ENCODE measurements around the gene ALDH1A3.
"Not testable (repeated sequence)": the region's sequence is repeated elsewhere in the genome, so short reads cannot be mapped to it uniquely, and the experiment has no call there.

The ALDH1A3 gene

GRCh38 chr15:100849855-100850218 is 29.8 kb upstream of the ALDH1A3 start:
- peaks cover 11% of the 10 kb centered on the region for H3K36me3 ChIP-seq (ENCODE audit: insufficient read depth, insufficient read length, low read length)
- no peaks in the 10 kb centered on the region for H3K4me1 ChIP-seq (ENCODE audit: insufficient read depth, insufficient read length)
- peak overlapping the region; percentile 73 for H3K4me3 ChIP-seq (ENCODE audit: insufficient read length, low read depth)
- H3K9me3 ChIP-seq (ENCODE audit: insufficient read depth, low read length): no peaks in the 10 kb centered on the region
- H3K27me3 ChIP-seq (ENCODE audit: insufficient read depth, insufficient read length): peaks cover 8% of the 10 kb centered on the region
- TF ChIP-seq ZNF274 (IDR thresholded peaks at IDR 0.05; ENCODE audit: low read depth, low read length): no peak
- peak overlapping the region; percentile 88 for H3K9ac ChIP-seq (ENCODE audit: insufficient read length, low read depth)
- no peak for DNase-seq (ENCODE audit: low read depth, low spot score)

DNA sequence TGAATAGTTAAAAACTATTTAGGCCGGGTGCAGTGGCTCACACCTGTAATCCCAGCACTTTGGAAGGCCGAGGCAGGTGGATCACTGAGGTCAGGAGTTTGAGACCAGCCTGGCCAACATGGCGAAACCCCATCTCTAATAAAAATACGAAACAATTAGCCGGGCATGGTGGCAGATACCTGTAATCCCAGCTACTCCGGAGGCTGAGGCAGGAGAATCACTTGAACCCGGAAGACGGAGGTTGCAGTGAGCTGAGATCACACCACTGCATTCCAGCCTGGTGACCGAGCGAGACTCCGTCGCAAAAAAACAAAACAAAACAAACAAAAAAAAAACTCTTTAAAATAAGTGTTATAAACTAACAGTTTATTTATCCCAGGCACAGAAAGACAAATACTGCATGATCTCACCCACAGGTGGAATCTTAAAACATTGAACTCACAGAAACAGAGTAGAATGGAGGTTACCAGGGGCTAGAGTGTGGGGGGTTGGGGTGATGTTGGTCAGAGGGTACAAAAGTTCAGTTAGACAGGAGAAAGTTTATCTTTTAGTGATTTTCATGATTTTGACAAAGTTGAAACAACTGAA is 28.1 kb upstream of the ALDH1A3 start:
- not testable (repeated sequence) for H3K9me3 ChIP-seq (ENCODE audit: insufficient read depth, low read length); DNase-seq (ENCODE audit: low read depth, low spot score); H3K27me3 ChIP-seq (ENCODE audit: insufficient read depth, insufficient read length); H3K9ac ChIP-seq (ENCODE audit: insufficient read length, low read depth); H3K4me1 ChIP-seq (ENCODE audit: insufficient read depth, insufficient read length); H3K4me3 ChIP-seq (ENCODE audit: insufficient read length, low read depth)
- H3K36me3 ChIP-seq (ENCODE audit: insufficient read depth, insufficient read length, low read length): peaks cover 15% of the 10 kb centered on the region

DNA sequence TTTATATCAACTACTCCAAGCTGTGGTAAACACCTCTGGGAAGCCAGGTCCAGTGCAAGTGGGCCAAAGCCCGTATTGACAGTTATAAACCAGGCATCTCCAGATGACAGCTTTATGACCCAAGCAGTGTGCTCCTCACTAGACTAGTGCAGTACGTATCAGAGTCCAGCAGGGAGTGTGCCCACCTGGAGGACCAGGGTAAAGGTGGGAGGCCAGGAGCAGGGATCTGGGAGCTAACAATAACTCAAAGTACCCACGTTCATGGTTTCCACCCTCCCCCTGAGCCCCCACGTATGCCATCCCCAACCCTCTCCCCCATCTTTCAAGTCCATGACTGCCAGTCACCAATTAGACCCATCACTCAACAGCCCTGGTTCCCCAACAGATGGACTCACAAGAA is 27.0 kb upstream of the ALDH1A3 start:
- no peak overlapping the region for H3K4me3 ChIP-seq (ENCODE audit: insufficient read length, low read depth)
- DNase-seq (ENCODE audit: low read depth, low spot score): no peak
- H3K36me3 ChIP-seq (ENCODE audit: insufficient read depth, insufficient read length, low read length): peaks cover 15% of the 10 kb centered on the region
- no peaks in the 10 kb centered on the region for H3K4me1 ChIP-seq (ENCODE audit: insufficient read depth, insufficient read length)
- H3K9ac ChIP-seq (ENCODE audit: insufficient read length, low read depth): no peak overlapping the region
- TF ChIP-seq YY1 (IDR thresholded peaks at IDR 0.05; ENCODE audit: insufficient read depth, insufficient read length): no peak
- TF ChIP-seq ZNF274 (IDR thresholded peaks at IDR 0.05; ENCODE audit: low read depth, low read length): no peak
- TF ChIP-seq SUZ12 (IDR thresholded peaks at IDR 0.05; ENCODE audit: extremely low read depth, insufficient read depth, insufficient read length): no peak
- no peaks in the 10 kb centered on the region for H3K9me3 ChIP-seq (ENCODE audit: insufficient read depth, low read length)
- peaks cover 8% of the 10 kb centered on the region for H3K27me3 ChIP-seq (ENCODE audit: insufficient read depth, insufficient read length)

- no peaks in the 10 kb centered on the region for H3K4me1 ChIP-seq (ENCODE audit: insufficient read depth, insufficient read length)
- no peak for DNase-seq (ENCODE audit: low read depth, low spot score)
- no peak overlapping the region for H3K4me3 ChIP-seq (ENCODE audit: insufficient read length, low read depth)
- H3K9ac ChIP-seq (ENCODE audit: insufficient read length, low read depth): no peak overlapping the region
- no peaks in the 10 kb centered on the region for H3K9me3 ChIP-seq (ENCODE audit: insufficient read depth, low read length)
- TF ChIP-seq ZNF274 (IDR thresholded peaks at IDR 0.05; ENCODE audit: low read depth, low read length): no peak
- TF ChIP-seq SUZ12 (IDR thresholded peaks at IDR 0.05; ENCODE audit: extremely low read depth, insufficient read depth, insufficient read length): no peak
- TF ChIP-seq YY1 (IDR thresholded peaks at IDR 0.05; ENCODE audit: insufficient read depth, insufficient read length): no peak
- H3K27me3 ChIP-seq (ENCODE audit: insufficient read depth, insufficient read length): peaks cover 3% of the 10 kb centered on the region
- peaks cover 15% of the 10 kb centered on the region for H3K36me3 ChIP-seq (ENCODE audit: insufficient read depth, insufficient read length, low read length)
These were observed 25.8 kb upstream of the ALDH1A3 start for GRCh38 chr15:100853676-100854440.

- peaks cover 14% of the 10 kb centered on the region; the same call in 1 of the 2 replicates for H3K9me3 ChIP-seq (ENCODE audit: insufficient read depth, low read length)
- H3K36me3 ChIP-seq (ENCODE audit: insufficient read depth, insufficient read length, low read length): peaks cover 16% of the 10 kb centered on the region
- TF ChIP-seq ZNF274 (IDR thresholded peaks at IDR 0.05; ENCODE audit: low read depth, low read length): no peak
- no peak for TF ChIP-seq YY1 (IDR thresholded peaks at IDR 0.05; ENCODE audit: insufficient read depth, insufficient read length)
- no peak for TF ChIP-seq SUZ12 (IDR thresholded peaks at IDR 0.05; ENCODE audit: extremely low read depth, insufficient read depth, insufficient read length)
- no peaks in the 10 kb centered on the region for H3K27me3 ChIP-seq (ENCODE audit: insufficient read depth, insufficient read length)
- no peaks in the 10 kb centered on the region for H3K4me1 ChIP-seq (ENCODE audit: insufficient read depth, insufficient read length)
- DNase-seq (ENCODE audit: low read depth, low spot score): no peak
- H3K4me3 ChIP-seq (ENCODE audit: insufficient read length, low read depth): no peak overlapping the region
- no peak overlapping the region for H3K9ac ChIP-seq (ENCODE audit: insufficient read length, low read depth)
These were observed 22.8 kb upstream of the ALDH1A3 start for GRCh38 chr15:100856867-100857266.

- Histone ChIP-seq H3K9me3 (ENCODE audit: insufficient read depth, low read length) (peaks cover 14% of the 10 kb centered on the region; the same call in 1 of the 2 replicates), H3K9ac (ENCODE audit: insufficient read length, low read depth) (no peak overlapping the region), H3K27me3 (ENCODE audit: insufficient read depth, insufficient read length) (no peaks in the 10 kb centered on the region), H3K36me3 (ENCODE audit: insufficient read depth, insufficient read length, low read length) (peaks cover 13% of the 10 kb centered on the region), H3K4me1 (ENCODE audit: insufficient read depth, insufficient read length) (no peaks in the 10 kb centered on the region), H3K4me3 (ENCODE audit: insufficient read length, low read depth) (no peak overlapping the region)
- TF ChIP-seq SUZ12 (IDR thresholded peaks at IDR 0.05; ENCODE audit: extremely low read depth, insufficient read depth, insufficient read length) (no peak), YY1 (IDR thresholded peaks at IDR 0.05; ENCODE audit: insufficient read depth, insufficient read length) (no peak), ZNF274 (IDR thresholded peaks at IDR 0.05; ENCODE audit: low read depth, low read length) (no peak)
- no peak for DNase-seq (ENCODE audit: low read depth, low spot score)
These were observed 21.3 kb upstream of the ALDH1A3 start for GRCh38 chr15:100858294-100858693.

DNA sequence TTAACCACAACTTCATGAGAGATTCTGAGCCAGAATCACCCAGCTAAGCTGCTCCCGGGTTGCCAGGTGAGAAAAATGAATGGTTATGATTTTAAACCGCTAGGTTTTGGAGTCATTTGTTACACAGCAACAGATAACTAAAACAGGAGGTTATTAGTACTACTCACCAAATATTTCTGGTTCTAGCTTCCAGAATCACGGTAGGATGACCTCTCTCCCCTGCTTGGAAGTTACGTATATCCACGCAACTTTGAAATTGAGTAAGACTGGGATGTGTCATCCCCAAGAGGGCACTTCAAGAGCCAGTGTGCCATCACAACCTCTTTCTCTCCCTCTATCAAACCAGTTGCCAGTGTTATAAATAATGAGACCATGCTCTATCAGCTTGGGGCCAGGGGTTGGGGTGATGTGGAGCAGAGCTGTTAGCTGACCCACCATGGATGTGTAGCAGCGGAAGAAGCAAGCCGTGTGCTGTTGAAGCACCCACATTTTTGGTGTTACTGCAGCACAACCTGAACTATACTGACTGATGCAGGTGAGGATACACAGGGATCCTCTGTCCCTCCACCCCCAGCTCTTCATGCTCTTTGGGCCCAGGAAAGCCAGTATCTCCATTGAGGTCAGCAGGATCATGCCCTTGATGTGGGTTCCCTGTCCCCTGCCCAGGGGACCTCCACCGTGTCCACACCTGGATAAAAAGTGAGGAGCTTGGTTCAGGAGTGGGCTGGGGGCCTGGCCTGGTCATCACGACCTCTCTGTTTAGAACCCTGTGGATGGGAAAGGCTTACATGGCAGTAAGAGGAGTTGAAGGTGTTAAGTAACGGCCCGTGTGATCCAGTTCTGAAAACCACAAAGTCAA is 19.4 kb upstream of the ALDH1A3 start:
- Histone ChIP-seq H3K9ac (ENCODE audit: insufficient read length, low read depth) (no peak overlapping the region), H3K27me3 (ENCODE audit: insufficient read depth, insufficient read length) (no peaks in the 10 kb centered on the region), H3K9me3 (ENCODE audit: insufficient read depth, low read length) (peaks cover 14% of the 10 kb centered on the region; the same call in 1 of the 2 replicates), H3K36me3 (ENCODE audit: insufficient read depth, insufficient read length, low read length) (peaks cover 7% of the 10 kb centered on the region), H3K4me3 (ENCODE audit: insufficient read length, low read depth) (no peak overlapping the region), H3K4me1 (ENCODE audit: insufficient read depth, insufficient read length) (no peaks in the 10 kb centered on the region)
- DNase-seq (ENCODE audit: low read depth, low spot score): no peak
- TF ChIP-seq SUZ12 (IDR thresholded peaks at IDR 0.05; ENCODE audit: extremely low read depth, insufficient read depth, insufficient read length) (no peak), ZNF274 (IDR thresholded peaks at IDR 0.05; ENCODE audit: low read depth, low read length) (no peak), YY1 (IDR thresholded peaks at IDR 0.05; ENCODE audit: insufficient read depth, insufficient read length) (no peak)

Measured in NT2/D1 (cell line).